Endothelial cell of umbilical vein (primary cell): ENCODE data around the gene ITGA11. TPM values are rescaled to one million over a fixed set of nuclear protein-coding genes. Genes with fewer than 3 reads are reported as not detected.

Source experiments
- BruUV-seq: library from RNA; stranded (reverse); fragments of 400-500 nt; replicated peaks from 2 replicates; lab custom pipeline; 2021; lab: Mats Ljungman, UMichigan
- CTCF ChIA-PET: fragments of 300-600, 350-600 bp; sonication (Branson Sonifier 250); formaldehyde crosslinking; loops from one replicate; lab custom pipeline; 2021; ENCODE audit warnings: antibody characterized with exemption, inconsistent platforms; lab: Charles Lee
- POLR2A ChIA-PET: fragments of 300-600, 350-600 bp; sonication (Branson Sonifier 250); formaldehyde crosslinking; loops from one replicate; lab custom pipeline; 2021; ENCODE audit warnings: antibody characterized with exemption, inconsistent platforms; lab: Charles Lee
- DNase-seq: peaks from one replicate; pipeline ENCODE4 v3.0.0-alpha.2; 2011; ENCODE audit warnings: low read depth, low spot score
- FAIRE-seq: peaks from 2 replicates; lab custom pipeline; 2011; peaks lifted over from hg19 to GRCh38; lab: Jason Lieb, UNC
- H2AFZ ChIP-seq: 2 replicates; pipeline ENCODE4 v1.6.0; 2012; ENCODE audit warnings: low read depth, low read length, control low read depth, inconsistent platforms
- H3K27ac ChIP-seq: 2 replicates; pipeline ENCODE4 v1.5.1; 2011; ENCODE audit warnings: low read depth, mild to moderate bottlenecking, control low read depth, low read length, moderate library complexity; ENCODE audit not compliant: insufficient read depth
- H3K27me3 ChIP-seq, 2 experiments: 2 replicates each; pipeline versions ENCODE4 v1.6.0 to v1.6.1; 2011; ENCODE audit warnings: low read length in 2 of 2, mixed read lengths in 1 of 2; ENCODE audit not compliant: control insufficient read depth in 2 of 2, insufficient read depth in 2 of 2
- H3K36me3 ChIP-seq, 2 experiments: 2 replicates in 1 of 2; 3 replicates in 1 of 2; pipeline ENCODE4 v1.5.1; 2011; ENCODE audit warnings: low read length in 2 of 2, mild to moderate bottlenecking in 1 of 2, moderate library complexity in 1 of 2; ENCODE audit not compliant: control insufficient read depth in 2 of 2, insufficient read depth in 2 of 2; ENCODE audit errors: extremely low read depth in 1 of 2
- H3K4me1 ChIP-seq: 3 replicates; pipeline ENCODE4 v1.5.1; 2011; ENCODE audit warnings: mild to moderate bottlenecking, low read length; ENCODE audit not compliant: control insufficient read depth, insufficient read depth; ENCODE audit errors: extremely low read depth
- H3K4me2 ChIP-seq: 2 replicates; pipeline ENCODE4 v1.6.1; 2011; ENCODE audit warnings: low read length, control low read depth, mixed read lengths; ENCODE audit not compliant: insufficient read depth
- H3K4me3 ChIP-seq, 3 experiments: fragments of 200-600 bp in 1 of 3; sonication (generic), shearing (Covaris generic) in 1 of 3; replicated peaks in 1 of 3; 2 replicates each; pipeline ENCODE4 v1.5.1; 2011 to 2016; ENCODE audit warnings: control low read depth in 3 of 3, low read length in 3 of 3, mild to moderate bottlenecking in 2 of 3, inconsistent platforms in 1 of 3, low read depth in 1 of 3, moderate library complexity in 1 of 3; ENCODE audit not compliant: insufficient read depth in 1 of 3
- H3K79me2 ChIP-seq: 2 replicates; pipeline ENCODE4 v1.6.0; 2012; ENCODE audit warnings: low read length, inconsistent platforms; ENCODE audit not compliant: control insufficient read depth, insufficient read depth
- H3K9ac ChIP-seq: replicated peaks from 2 replicates; pipeline ENCODE3; 2011; ENCODE audit warnings: low read length, control low read depth; ENCODE audit not compliant: insufficient read depth; ENCODE audit errors: extremely low read depth
- H3K9me1 ChIP-seq: replicated peaks from 3 replicates; pipeline ENCODE4 v1.6.0; 2011; ENCODE audit warnings: mild to moderate bottlenecking, low read length; ENCODE audit not compliant: control insufficient read depth, insufficient read depth; ENCODE audit errors: extremely low read depth
- H3K9me3 ChIP-seq: replicated peaks from 2 replicates; pipeline ENCODE4 v1.5.1; 2012; ENCODE audit warnings: low read length, inconsistent platforms; ENCODE audit not compliant: control insufficient read depth, insufficient read depth
- H4K20me1 ChIP-seq: replicated peaks from 2 replicates; pipeline ENCODE3; 2011; ENCODE audit warnings: mild to moderate bottlenecking, low read length; ENCODE audit not compliant: control insufficient read depth, insufficient read depth; ENCODE audit errors: extremely low read depth
- EZH2 ChIP-seq: IDR thresholded peaks from 2 replicates; pipeline ENCODE4 v1.6.1; 2012; ENCODE audit warnings: borderline replicate concordance, low read depth, mild to moderate bottlenecking, moderate library complexity, low read length, inconsistent platforms; ENCODE audit not compliant: severe bottlenecking
- GATA2 ChIP-seq: IDR thresholded peaks from 2 replicates; pipeline ENCODE4 v1.7.0; 2011; ENCODE audit warnings: low read depth, mild to moderate bottlenecking, moderate library complexity, mixed read lengths, low read length; ENCODE audit not compliant: insufficient read length, insufficient read depth
- JUN ChIP-seq: IDR thresholded peaks from 2 replicates; pipeline ENCODE4 v1.6.1; 2011; ENCODE audit warnings: borderline replicate concordance, low read depth; ENCODE audit not compliant: insufficient read length, insufficient read depth
- POLR2AphosphoS5 ChIP-seq: IDR thresholded peaks from 2 replicates; pipeline ENCODE4 v1.6.1; 2012; ENCODE audit warnings: low read depth, mild to moderate bottlenecking, control low read depth, low read length, moderate library complexity; ENCODE audit not compliant: insufficient read depth
- dilution Hi-C: fragments of 300-500 bp; cut with MboI; formaldehyde crosslinking; loops from one replicate; pipeline ENCODE4 v1.15.0; 2019; ENCODE audit warnings: low sequenced_read_pairs; ENCODE audit not compliant: extremely low pct_ligation_motif_present
- intact Hi-C: fragments of 100-400 bp; cut with micrococcal nuclease; formaldehyde crosslinking; loops from one replicate; pipeline ENCODE4 v1.10.0; 2022
- polyA plus RNA-seq, 4 experiments: library from polyadenylated mRNA; depleted of rRNA in 3 of 4; stranded (reverse) in 3 of 4; unstranded in 1 of 4; fragments of >200 nt; gene quantifications; 2 replicates each; pipeline versions ENCODE4 v1.2.1 to v1.2.3, GENCODE V29; 2011 to 2012; ENCODE audit warnings: missing spikeins in 1 of 4
- total RNA-seq: library from RNA; stranded (reverse); gene quantifications from 2 replicates; pipeline ENCODE4 v1.2.3, GENCODE V29; 2021
- TF ChIP-seq, protein P1 (sequence below), 2 donors: IDR thresholded peaks; 1 replicate in 1 of 2; 2 replicates in 1 of 2; pipeline ENCODE4 v1.5.1; 2011; ENCODE audit warnings: low read length in 2 of 2, mild to moderate bottlenecking in 2 of 2, moderate library complexity in 2 of 2, control low read depth in 1 of 2, inconsistent platforms in 1 of 2, low read depth in 1 of 2; ENCODE audit not compliant: insufficient read depth in 1 of 2; ENCODE audit errors: extremely low read depth in 1 of 2

Gene ITGA11
- total and polyA plus RNA-seq, 2 donors (not counting 3 experiments of a cell fraction or from before 2014, with no cell fraction given), result 0.18 to 1.0 TPM

DNA sequence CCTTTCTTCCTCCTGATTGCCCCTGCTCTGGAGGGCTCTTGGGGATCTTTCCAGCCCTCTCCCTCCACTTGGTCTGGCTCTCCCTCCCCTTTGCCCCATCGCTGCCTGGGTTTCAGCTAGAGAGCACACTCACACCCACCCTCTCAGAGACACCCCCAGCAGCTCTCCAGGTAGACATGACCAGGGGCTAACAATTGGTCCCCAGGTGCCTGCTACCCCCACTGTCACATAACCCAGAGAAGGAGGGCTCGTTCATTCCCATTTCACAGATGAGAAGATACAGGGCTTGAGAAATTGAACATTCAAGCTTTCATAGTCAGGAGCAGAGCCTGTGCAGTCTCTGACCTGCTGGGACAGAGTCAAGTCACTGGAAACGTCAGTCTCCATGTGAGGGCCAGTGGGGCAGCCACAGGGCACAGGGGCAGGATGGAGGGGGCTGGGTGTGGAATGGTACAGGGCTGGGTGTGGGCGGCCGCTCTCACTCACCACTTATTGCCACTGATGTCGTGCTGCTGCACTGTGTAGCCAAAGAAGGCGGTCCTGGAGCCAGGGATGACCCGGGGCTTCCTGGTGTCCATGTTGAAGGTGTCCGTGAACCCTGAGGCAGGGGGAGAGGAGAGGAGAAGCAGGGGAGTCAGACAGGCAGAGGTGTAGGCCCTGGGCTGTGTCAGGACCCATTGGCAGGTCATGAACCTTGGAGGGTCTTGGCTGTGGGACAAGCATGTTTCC lies 29.4 kb downstream of the ITGA11 start:
- Histone ChIP-seq H3K9me1 (no peaks in the 10 kb centered on the region), H3K4me2 (no peak overlapping the region), H3K4me1 (peaks cover 5% of the 10 kb centered on the region), H3K27me3 (peaks cover 0 to 2% of the 10 kb centered on the region in 2 experiments), H3K9me3 (no peaks in the 10 kb centered on the region), H3K9ac (no peak overlapping the region), H3K79me2 (no peaks in the 10 kb centered on the region), H4K20me1 (no peaks in the 10 kb centered on the region), H3K27ac (no peak overlapping the region), H3K4me3 (no peak overlapping the region), H2AFZ (no peak overlapping the region), H3K36me3 (no peaks in the 10 kb centered on the region)
- intact Hi-C loops (no loop called here), dilution Hi-C loops (no loop called here)
- no peak for DNase-seq
- FAIRE-seq, result no peak
- CTCF ChIA-PET, result no interaction called here
- POLR2A ChIA-PET, result no interaction called here
- BruUV-seq, result no TSS peak
- TF ChIP-seq POLR2AphosphoS5, result no peak
- no peak for TF ChIP-seq EZH2
- TF ChIP-seq, protein P1, sequence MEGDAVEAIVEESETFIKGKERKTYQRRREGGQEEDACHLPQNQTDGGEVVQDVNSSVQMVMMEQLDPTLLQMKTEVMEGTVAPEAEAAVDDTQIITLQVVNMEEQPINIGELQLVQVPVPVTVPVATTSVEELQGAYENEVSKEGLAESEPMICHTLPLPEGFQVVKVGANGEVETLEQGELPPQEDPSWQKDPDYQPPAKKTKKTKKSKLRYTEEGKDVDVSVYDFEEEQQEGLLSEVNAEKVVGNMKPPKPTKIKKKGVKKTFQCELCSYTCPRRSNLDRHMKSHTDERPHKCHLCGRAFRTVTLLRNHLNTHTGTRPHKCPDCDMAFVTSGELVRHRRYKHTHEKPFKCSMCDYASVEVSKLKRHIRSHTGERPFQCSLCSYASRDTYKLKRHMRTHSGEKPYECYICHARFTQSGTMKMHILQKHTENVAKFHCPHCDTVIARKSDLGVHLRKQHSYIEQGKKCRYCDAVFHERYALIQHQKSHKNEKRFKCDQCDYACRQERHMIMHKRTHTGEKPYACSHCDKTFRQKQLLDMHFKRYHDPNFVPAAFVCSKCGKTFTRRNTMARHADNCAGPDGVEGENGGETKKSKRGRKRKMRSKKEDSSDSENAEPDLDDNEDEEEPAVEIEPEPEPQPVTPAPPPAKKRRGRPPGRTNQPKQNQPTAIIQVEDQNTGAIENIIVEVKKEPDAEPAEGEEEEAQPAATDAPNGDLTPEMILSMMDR (IDR thresholded peaks at IDR 0.05; ENCODE audit: extremely low read depth in 1 of 2, insufficient read depth in 1 of 2, low read depth in 1 of 2, low read length in 2 of 2), result no peak
- TF ChIP-seq GATA2, result no peak
- TF ChIP-seq JUN, result no peak
